DOHH2 (cell line): ENCODE measurements around the gene SRGAP3.

ENCODE experiments used
- H3F3A ChIP-seq: fragments of 200-600 bp; sonication (generic), shearing (Covaris generic); 2 replicates; pipeline ENCODE4 v1.6.0; 2016; ENCODE audit warnings: antibody characterized with exemption, mild to moderate bottlenecking; ENCODE audit not compliant: control insufficient read depth, insufficient read depth
- H3K27ac ChIP-seq: fragments of 200-600 bp; sonication (generic); 2 replicates; pipeline ENCODE4 v1.5.1; 2014; ENCODE audit warnings: low read depth, mild to moderate bottlenecking, low read length, moderate library complexity
- H3K27me3 ChIP-seq: fragments of 200-600 bp; sonication (generic); 2 replicates; pipeline ENCODE4 v1.6.1; 2014; ENCODE audit warnings: mild to moderate bottlenecking, low read length, mixed read lengths; ENCODE audit not compliant: control insufficient read depth
- H3K36me3 ChIP-seq: fragments of 200-600 bp; sonication (generic); 2 replicates; pipeline ENCODE4 v1.6.1; 2014; ENCODE audit warnings: mild to moderate bottlenecking, low read length, moderate library complexity, mixed read lengths; ENCODE audit not compliant: control insufficient read depth
- H3K4me1 ChIP-seq: fragments of 200-600 bp; sonication (generic); 2 replicates; pipeline ENCODE4 v1.6.1; 2014; ENCODE audit warnings: mild to moderate bottlenecking, low read length, mixed read lengths; ENCODE audit not compliant: control insufficient read depth
- H3K4me2 ChIP-seq: fragments of 200-600 bp; sonication (generic); 2 replicates; pipeline ENCODE4 v1.6.0; 2014; ENCODE audit warnings: mild to moderate bottlenecking, low read length, moderate library complexity
- H3K4me3 ChIP-seq: fragments of 200-600 bp; sonication (generic); 2 replicates; pipeline ENCODE4 v1.5.1; 2014; ENCODE audit warnings: mild to moderate bottlenecking, low read length, mixed read lengths
- H3K79me2 ChIP-seq: fragments of 200-600 bp; sonication (generic); 2 replicates; pipeline ENCODE4 v1.6.1; 2014; ENCODE audit warnings: mild to moderate bottlenecking, low read length, mixed read lengths; ENCODE audit not compliant: control insufficient read depth
- H3K9me2 ChIP-seq: fragments of 200-600 bp; sonication (generic); replicated peaks from 2 replicates; pipeline ENCODE4 v1.6.1; 2014; ENCODE audit warnings: mild to moderate bottlenecking, low read length, mixed read lengths; ENCODE audit not compliant: control insufficient read depth
- H3K9me3 ChIP-seq: fragments of 200-600 bp; sonication (generic); 2 replicates; pipeline ENCODE4 v1.6.1; 2014; ENCODE audit warnings: antibody characterized with exemption, low read length, mixed read lengths; ENCODE audit not compliant: control insufficient read depth, insufficient read depth
- H4K20me1 ChIP-seq: fragments of 200-600 bp; sonication (generic); 2 replicates; pipeline ENCODE4 v1.6.0; 2014; ENCODE audit warnings: low read depth, mild to moderate bottlenecking, antibody characterized with exemption, low read length, moderate library complexity; ENCODE audit not compliant: control insufficient read depth, insufficient read depth
- EZH2phosphoT487 ChIP-seq: fragments of 200-600 bp; sonication (generic); IDR thresholded peaks from 2 replicates; pipeline ENCODE4 v1.6.1; 2017; ENCODE audit warnings: borderline replicate concordance, mild to moderate bottlenecking, antibody characterized with exemption, low read length, moderate library complexity, mixed read lengths
- TF ChIP-seq, protein P1 (sequence below): fragments of 200-600 bp; sonication (generic); IDR thresholded peaks from one replicate; pipeline ENCODE4 v1.5.1; 2014; ENCODE audit warnings: antibody characterized with exemption, mild to moderate bottlenecking, low read depth, low read length; ENCODE audit not compliant: poor library complexity, severe bottlenecking

Gene SRGAP3

GRCh38 chr3:8954938-8955763 lies 294.3 kb downstream of the SRGAP3 start:
- no peak overlapping the region for H3K27ac ChIP-seq
- H3K4me2 ChIP-seq: peak overlapping the region; percentile 9; the same call in 1 of the 2 replicates
- peaks cover 98% of the 10 kb centered on the region for H3K79me2 ChIP-seq

DNA sequence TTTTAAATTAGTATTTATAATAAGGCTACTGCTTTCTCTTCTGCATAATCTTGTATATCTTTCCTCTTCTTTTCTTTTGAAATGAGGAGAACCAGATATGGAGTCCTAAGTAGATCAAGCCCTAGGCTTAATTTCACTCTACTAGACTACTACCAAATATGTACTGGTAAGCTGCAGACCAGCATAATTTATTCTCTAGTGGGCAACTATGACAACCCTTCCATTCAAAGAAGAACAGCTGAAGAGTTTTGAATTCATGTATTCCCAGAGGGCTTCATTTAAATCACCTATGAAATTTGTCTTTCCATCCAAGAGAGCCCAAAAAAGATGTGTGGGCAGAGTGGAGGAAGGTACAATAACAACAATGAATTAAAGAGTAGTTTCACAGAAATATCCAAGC lies 296.1 kb downstream of the SRGAP3 start:
- no peaks in the 10 kb centered on the region for H3K9me3 ChIP-seq

More at GRCh38 chr3:8954938-8955763, 294.3 kb downstream of the SRGAP3 start:
- H3K4me3 ChIP-seq: no peak overlapping the region
- H3K9me3 ChIP-seq: no peaks in the 10 kb centered on the region
- peaks cover 15% of the 10 kb centered on the region for H3K4me1 ChIP-seq
- H4K20me1 ChIP-seq: peaks cover 18% of the 10 kb centered on the region
- H3K36me3 ChIP-seq: peaks cover 67% of the 10 kb centered on the region
- TF ChIP-seq, protein P1, sequence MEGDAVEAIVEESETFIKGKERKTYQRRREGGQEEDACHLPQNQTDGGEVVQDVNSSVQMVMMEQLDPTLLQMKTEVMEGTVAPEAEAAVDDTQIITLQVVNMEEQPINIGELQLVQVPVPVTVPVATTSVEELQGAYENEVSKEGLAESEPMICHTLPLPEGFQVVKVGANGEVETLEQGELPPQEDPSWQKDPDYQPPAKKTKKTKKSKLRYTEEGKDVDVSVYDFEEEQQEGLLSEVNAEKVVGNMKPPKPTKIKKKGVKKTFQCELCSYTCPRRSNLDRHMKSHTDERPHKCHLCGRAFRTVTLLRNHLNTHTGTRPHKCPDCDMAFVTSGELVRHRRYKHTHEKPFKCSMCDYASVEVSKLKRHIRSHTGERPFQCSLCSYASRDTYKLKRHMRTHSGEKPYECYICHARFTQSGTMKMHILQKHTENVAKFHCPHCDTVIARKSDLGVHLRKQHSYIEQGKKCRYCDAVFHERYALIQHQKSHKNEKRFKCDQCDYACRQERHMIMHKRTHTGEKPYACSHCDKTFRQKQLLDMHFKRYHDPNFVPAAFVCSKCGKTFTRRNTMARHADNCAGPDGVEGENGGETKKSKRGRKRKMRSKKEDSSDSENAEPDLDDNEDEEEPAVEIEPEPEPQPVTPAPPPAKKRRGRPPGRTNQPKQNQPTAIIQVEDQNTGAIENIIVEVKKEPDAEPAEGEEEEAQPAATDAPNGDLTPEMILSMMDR: no peak
- no peak for TF ChIP-seq EZH2phosphoT487
- no peaks in the 10 kb centered on the region for H3K27me3 ChIP-seq
- no peaks in the 10 kb centered on the region for H3K9me2 ChIP-seq
- H3F3A ChIP-seq: no peaks in the 10 kb centered on the region

DNA sequence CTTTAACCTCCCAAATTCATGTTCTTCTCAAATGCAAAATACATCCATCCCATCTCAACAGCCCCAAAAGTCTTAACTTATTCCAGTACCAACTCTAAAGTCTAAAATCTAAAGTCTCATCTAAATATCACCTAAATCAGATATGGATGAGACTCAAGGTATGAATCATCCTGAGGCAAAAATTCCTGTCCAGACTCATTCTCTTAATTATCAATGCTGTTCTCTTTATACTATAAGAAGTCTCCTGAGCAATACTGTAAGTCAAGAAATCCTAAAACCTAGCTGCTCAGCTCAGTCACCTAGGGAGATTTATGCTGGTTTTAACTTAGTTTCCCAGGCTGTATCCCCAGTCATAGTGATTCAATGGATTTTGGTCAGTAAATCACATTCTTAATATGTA lies 297.3 kb downstream of the SRGAP3 start:
- H3F3A ChIP-seq: no peaks in the 10 kb centered on the region
- H3K9me2 ChIP-seq: no peaks in the 10 kb centered on the region
- H3K4me3 ChIP-seq: no peak overlapping the region
- H3K36me3 ChIP-seq: peaks cover 60% of the 10 kb centered on the region
- H3K27me3 ChIP-seq: no peaks in the 10 kb centered on the region
- no peaks in the 10 kb centered on the region for H3K9me3 ChIP-seq
- TF ChIP-seq EZH2phosphoT487: no peak
- TF ChIP-seq, protein P1: no peak
- peaks cover 13% of the 10 kb centered on the region for H4K20me1 ChIP-seq
- no peak overlapping the region for H3K27ac ChIP-seq
- peaks cover 90% of the 10 kb centered on the region for H3K79me2 ChIP-seq
- H3K4me2 ChIP-seq: no peak overlapping the region
- H3K4me1 ChIP-seq: peaks cover 11% of the 10 kb centered on the region

More for the DNA sequence above, 296.1 kb downstream of the SRGAP3 start:
- Histone ChIP-seq H4K20me1 (peaks cover 13% of the 10 kb centered on the region), H3K4me3 (no peak overlapping the region), H3K4me1 (peaks cover 11% of the 10 kb centered on the region), H3K27me3 (no peaks in the 10 kb centered on the region), H3K27ac (no peak overlapping the region), H3F3A (no peaks in the 10 kb centered on the region), H3K4me2 (no peak overlapping the region), H3K9me2 (no peaks in the 10 kb centered on the region), H3K79me2 (peaks cover 96% of the 10 kb centered on the region), H3K36me3 (peaks cover 60% of the 10 kb centered on the region)
- TF ChIP-seq EZH2phosphoT487: no peak
